DOHH2 (cell line): ENCODE data around the gene TACR2.

Experiments used
- H3F3A ChIP-seq: fragments of 200-600 bp; sonication (generic), shearing (Covaris generic); 2 replicates; pipeline ENCODE4 v1.6.0; 2016; ENCODE audit warnings: antibody characterized with exemption, mild to moderate bottlenecking; ENCODE audit not compliant: control insufficient read depth, insufficient read depth
- H3K27ac ChIP-seq: fragments of 200-600 bp; sonication (generic); 2 replicates; pipeline ENCODE4 v1.5.1; 2014; ENCODE audit warnings: low read depth, mild to moderate bottlenecking, low read length, moderate library complexity
- H3K27me3 ChIP-seq: fragments of 200-600 bp; sonication (generic); 2 replicates; pipeline ENCODE4 v1.6.1; 2014; ENCODE audit warnings: mild to moderate bottlenecking, low read length, mixed read lengths; ENCODE audit not compliant: control insufficient read depth
- H3K36me3 ChIP-seq: fragments of 200-600 bp; sonication (generic); 2 replicates; pipeline ENCODE4 v1.6.1; 2014; ENCODE audit warnings: mild to moderate bottlenecking, low read length, moderate library complexity, mixed read lengths; ENCODE audit not compliant: control insufficient read depth
- H3K4me1 ChIP-seq: fragments of 200-600 bp; sonication (generic); 2 replicates; pipeline ENCODE4 v1.6.1; 2014; ENCODE audit warnings: mild to moderate bottlenecking, low read length, mixed read lengths; ENCODE audit not compliant: control insufficient read depth
- H3K4me2 ChIP-seq: fragments of 200-600 bp; sonication (generic); 2 replicates; pipeline ENCODE4 v1.6.0; 2014; ENCODE audit warnings: mild to moderate bottlenecking, low read length, moderate library complexity
- H3K4me3 ChIP-seq: fragments of 200-600 bp; sonication (generic); 2 replicates; pipeline ENCODE4 v1.5.1; 2014; ENCODE audit warnings: mild to moderate bottlenecking, low read length, mixed read lengths
- H3K79me2 ChIP-seq: fragments of 200-600 bp; sonication (generic); 2 replicates; pipeline ENCODE4 v1.6.1; 2014; ENCODE audit warnings: mild to moderate bottlenecking, low read length, mixed read lengths; ENCODE audit not compliant: control insufficient read depth
- H3K9me2 ChIP-seq: fragments of 200-600 bp; sonication (generic); replicated peaks from 2 replicates; pipeline ENCODE4 v1.6.1; 2014; ENCODE audit warnings: mild to moderate bottlenecking, low read length, mixed read lengths; ENCODE audit not compliant: control insufficient read depth
- H3K9me3 ChIP-seq: fragments of 200-600 bp; sonication (generic); 2 replicates; pipeline ENCODE4 v1.6.1; 2014; ENCODE audit warnings: antibody characterized with exemption, low read length, mixed read lengths; ENCODE audit not compliant: control insufficient read depth, insufficient read depth
- H4K20me1 ChIP-seq: fragments of 200-600 bp; sonication (generic); 2 replicates; pipeline ENCODE4 v1.6.0; 2014; ENCODE audit warnings: low read depth, mild to moderate bottlenecking, antibody characterized with exemption, low read length, moderate library complexity; ENCODE audit not compliant: control insufficient read depth, insufficient read depth
- CTCF ChIP-seq: fragments of 200-600 bp; sonication (generic); IDR thresholded peaks from one replicate; pipeline ENCODE4 v1.5.1; 2014; ENCODE audit warnings: antibody characterized with exemption, mild to moderate bottlenecking, low read depth, low read length; ENCODE audit not compliant: poor library complexity, severe bottlenecking
- EZH2phosphoT487 ChIP-seq: fragments of 200-600 bp; sonication (generic); IDR thresholded peaks from 2 replicates; pipeline ENCODE4 v1.6.1; 2017; ENCODE audit warnings: borderline replicate concordance, mild to moderate bottlenecking, antibody characterized with exemption, low read length, moderate library complexity, mixed read lengths

The TACR2 gene

DNA sequence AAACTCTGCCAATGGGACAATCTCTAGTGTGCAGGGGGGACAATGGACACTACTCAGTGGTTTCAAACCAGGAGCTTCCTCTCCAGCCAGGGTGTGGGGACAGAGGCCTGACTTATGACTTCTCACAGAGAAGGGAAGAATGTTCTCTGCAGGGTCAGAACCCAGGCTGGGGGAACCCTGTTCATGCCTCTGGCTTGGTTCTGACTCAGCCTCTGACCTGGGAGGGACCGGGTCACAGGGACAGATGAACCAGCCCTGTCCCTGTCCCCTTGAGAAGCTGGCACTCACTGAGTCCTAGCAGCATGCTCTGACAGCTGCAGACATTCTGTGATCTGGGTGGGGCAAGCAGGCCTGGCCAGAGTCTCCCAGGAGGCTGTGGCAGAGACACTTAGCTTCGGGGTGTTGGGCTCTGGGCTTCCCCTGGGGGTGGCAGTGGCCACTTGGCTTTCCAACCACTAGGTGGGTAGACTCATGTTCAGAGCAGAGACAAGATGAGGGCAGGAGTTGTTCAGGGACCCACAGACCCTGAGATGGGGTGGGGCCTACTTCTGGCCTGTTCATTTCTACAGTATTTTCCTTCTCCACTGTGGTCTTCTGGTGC lies 48.2 kb upstream of the TACR2 start:
- Histone ChIP-seq H3F3A (no peaks in the 10 kb centered on the region), H3K79me2 (no peaks in the 10 kb centered on the region), H3K9me3 (no peaks in the 10 kb centered on the region), H3K4me1 (peaks cover 10% of the 10 kb centered on the region), H3K9me2 (no peaks in the 10 kb centered on the region), H3K4me2 (no peak overlapping the region), H3K4me3 (no peak overlapping the region), H4K20me1 (no peaks in the 10 kb centered on the region), H3K27me3 (peaks cover 4% of the 10 kb centered on the region), H3K27ac (no peak overlapping the region), H3K36me3 (no peaks in the 10 kb centered on the region)
- TF ChIP-seq EZH2phosphoT487 = no peak

- no peaks in the 10 kb centered on the region for H3F3A ChIP-seq
- TF ChIP-seq CTCF (no peak), EZH2phosphoT487 (no peak)
- no peaks in the 10 kb centered on the region for H3K36me3 ChIP-seq
- H3K79me2 ChIP-seq = no peaks in the 10 kb centered on the region
- peaks cover 4% of the 10 kb centered on the region; the same call in 1 of the 2 replicates for H3K27me3 ChIP-seq
- peaks cover 10% of the 10 kb centered on the region for H3K4me1 ChIP-seq
- no peaks in the 10 kb centered on the region for H4K20me1 ChIP-seq
- no peak overlapping the region for H3K4me3 ChIP-seq
- no peak overlapping the region for H3K4me2 ChIP-seq
- H3K9me3 ChIP-seq = no peaks in the 10 kb centered on the region
- no peaks in the 10 kb centered on the region for H3K9me2 ChIP-seq
- H3K27ac ChIP-seq = no peak overlapping the region
These were observed 47.7 kb upstream of the TACR2 start for GRCh38 chr10:69464401-69464800.

- no peak overlapping the region for H3K4me3 ChIP-seq
- H3K27me3 ChIP-seq = peaks cover 4% of the 10 kb centered on the region; the same call in 1 of the 2 replicates
- no peak overlapping the region for H3K27ac ChIP-seq
- H3K9me3 ChIP-seq = no peaks in the 10 kb centered on the region
- peaks cover 10% of the 10 kb centered on the region for H3K4me1 ChIP-seq
- H4K20me1 ChIP-seq = no peaks in the 10 kb centered on the region
- TF ChIP-seq EZH2phosphoT487 (no peak), CTCF (no peak)
- H3K9me2 ChIP-seq = no peaks in the 10 kb centered on the region
- H3K4me2 ChIP-seq = no peak overlapping the region
- no peaks in the 10 kb centered on the region for H3F3A ChIP-seq
- no peaks in the 10 kb centered on the region for H3K79me2 ChIP-seq
- H3K36me3 ChIP-seq = no peaks in the 10 kb centered on the region
These were observed 47.2 kb upstream of the TACR2 start for GRCh38 chr10:69463886-69464285.

DNA sequence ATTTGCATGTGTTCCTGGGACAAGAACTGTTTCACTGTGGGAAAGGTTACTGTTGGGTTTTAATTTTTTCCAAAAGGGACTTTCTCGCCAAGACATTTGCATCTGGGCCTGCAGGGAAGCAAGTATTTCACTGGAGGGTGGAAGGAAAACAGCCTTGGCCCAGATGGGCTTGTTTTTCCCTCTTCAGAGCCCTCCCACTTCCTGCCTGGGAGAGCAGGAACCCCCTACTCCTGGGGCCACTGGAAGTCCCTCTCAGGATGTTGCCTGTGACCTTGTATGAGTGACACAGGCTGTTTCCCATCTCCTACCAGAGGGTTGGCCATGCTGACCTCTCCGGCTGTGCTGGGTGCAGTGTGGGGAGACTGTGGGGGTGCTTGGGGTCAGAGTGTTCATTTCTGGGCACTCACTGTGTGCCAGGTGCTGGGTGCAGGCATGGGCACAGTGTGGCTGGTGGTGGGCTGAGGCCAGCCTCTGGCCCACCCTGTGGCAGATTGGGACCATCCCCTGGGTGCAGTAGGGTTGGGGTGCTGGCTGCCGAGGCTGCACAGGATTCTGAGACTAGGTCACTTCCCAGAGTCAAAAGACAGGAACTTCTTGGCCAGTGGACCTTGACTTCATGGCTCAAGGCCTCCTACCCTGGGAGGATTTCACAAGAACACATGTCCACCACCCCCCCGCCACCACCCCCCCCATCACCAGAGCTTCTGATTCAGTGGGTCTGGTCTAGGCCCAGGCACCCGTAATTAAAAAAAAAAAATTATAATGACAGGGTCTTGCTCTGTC lies 44.7 kb upstream of the TACR2 start:
- TF ChIP-seq CTCF = no peak
- TF ChIP-seq EZH2phosphoT487 = no peak

More for the DNA sequence above, 44.7 kb upstream of the TACR2 start:
- no peaks in the 10 kb centered on the region for H3K9me2 ChIP-seq
- no peaks in the 10 kb centered on the region for H3F3A ChIP-seq
- H3K36me3 ChIP-seq = no peaks in the 10 kb centered on the region
- H3K27me3 ChIP-seq = peaks cover 4% of the 10 kb centered on the region; the same call in 1 of the 2 replicates
- H3K27ac ChIP-seq = no peak overlapping the region
- H3K79me2 ChIP-seq = no peaks in the 10 kb centered on the region
- peak overlapping the region; percentile 4; the same call in 1 of the 2 replicates for H3K4me3 ChIP-seq
- no peaks in the 10 kb centered on the region for H3K9me3 ChIP-seq
- peaks cover 10% of the 10 kb centered on the region for H3K4me1 ChIP-seq
- H3K4me2 ChIP-seq = peak overlapping the region; percentile 30
- no peaks in the 10 kb centered on the region for H4K20me1 ChIP-seq
